Ovary (tissue), 9 donors: ENCODE results near the gene NPAS2. TPM values are rescaled to one million over a fixed set of nuclear protein-coding genes. Genes with fewer than 3 reads are reported as not detected.

Experiments used
- DNase-seq, 5 donors: peaks; one replicate each; pipeline ENCODE4 v3.0.0-alpha.2; 2019 to 2020
- H3K27ac ChIP-seq, 2 donors: fragments of 200-600 bp; one replicate each; pipeline versions ENCODE4 v1.5.1 to v1.8.0; 2019 to 2022
- H3K27me3 ChIP-seq: fragments of 200-600 bp; one replicate; pipeline ENCODE4 v1.8.0; 2022
- H3K36me3 ChIP-seq: fragments of 200-600 bp; sonication (generic); one replicate; pipeline ENCODE4 v1.5.1; 2019
- H3K4me1 ChIP-seq: one replicate; pipeline ENCODE4 v1.8.1; 2013; ENCODE audit warnings: mild to moderate bottlenecking, moderate library complexity; ENCODE audit not compliant: insufficient read depth
- H3K4me3 ChIP-seq: fragments of 200-600 bp; sonication (generic); one replicate; pipeline ENCODE4 v1.5.1; 2017
- H3K9me3 ChIP-seq, 2 donors: fragments of 200-600 bp in 1 of 2; sonication (generic) in 1 of 2; one replicate each; pipeline versions ENCODE4 v1.5.1 to v1.8.1; 2013 to 2019; ENCODE audit warnings: mild to moderate bottlenecking in 1 of 2, moderate library complexity in 1 of 2
- CTCF ChIP-seq, 3 donors: fragments of 450-650 bp in 2 of 3; fragments of 200-600 bp in 1 of 3; IDR thresholded peaks; one replicate each; pipeline versions ENCODE4 v1.5.1 to v1.8.0; 2016 to 2022; ENCODE audit warnings: antibody characterized with exemption in 3 of 3, mild to moderate bottlenecking in 1 of 3
- EP300 ChIP-seq: sonication (generic); formaldehyde crosslinking; IDR thresholded peaks from one replicate; pipeline ENCODE4 v1.6.1; 2017; ENCODE audit warnings: antibody characterized with exemption
- POLR2A ChIP-seq: fragments of 450-650 bp; IDR thresholded peaks from one replicate; pipeline ENCODE4 v1.6.1; 2017; ENCODE audit warnings: antibody characterized with exemption, mild to moderate bottlenecking, moderate library complexity
- WGBS, 3 donors: extraction: QIAGEN DNeasy Blood & Tissue Kit in 1 of 3; methylation state at CpG; one replicate each; pipeline versions ENCODE4 v1.1.5 to v1.1.7; 2013 to 2017; 5-methylcytosine and 5-hydroxymethylcytosine counted together
- intact Hi-C, 4 donors: fragments of 100-400 bp; cut with DNase I; formaldehyde crosslinking; loops; one replicate each; pipeline versions ENCODE4 v1.11.0 to v1.15.1; 2022 to 2023
- polyA plus RNA-seq, 2 donors: library from polyadenylated mRNA; stranded (reverse); fragments of 200-250 nt in 1 of 2; fragments of 350-450 nt in 1 of 2; fragmentation: Illumina TruSeq in 1 of 2; extraction: RNeasy Lipid Tissue Mini Kit (QIAGEN cat#74804) in 1 of 2; gene quantifications; one replicate each; pipeline ENCODE4 v1.2.3, GENCODE V29; 2013 to 2014
- total RNA-seq, 7 donors: library from RNA; depleted of rRNA in 2 of 7; stranded (reverse); fragments of >200 nt in 2 of 7; fragmentation: NEBNext Ultra II Directional in 3 of 7; extraction: Animal tissue kit (Norgen Biotek cat#: 25700) in 3 of 7; gene quantifications; one replicate each; pipeline versions ENCODE4 v1.1.0 to v1.2.4, GENCODE V29; 2016 to 2023
- donor health status: DM: no; HTN: no; CAD: no; lungs with moderate emphysema.
- donor health status: DM: no; HTN: no; CAD: no.
- donor health status: Bipolar disorder and iron deficiency.
- donor health status: DM: yes; HTN: yes; CAD: no.
- donor health status: DM: no; HTN: no; CAD: no.
- donor health status: DM: yes; HTN: yes; CAD: no.

Gene NPAS2
- total and polyA plus RNA-seq, 9 donors: 1.6 to 20.6 (median 7.3) TPM

DNA sequence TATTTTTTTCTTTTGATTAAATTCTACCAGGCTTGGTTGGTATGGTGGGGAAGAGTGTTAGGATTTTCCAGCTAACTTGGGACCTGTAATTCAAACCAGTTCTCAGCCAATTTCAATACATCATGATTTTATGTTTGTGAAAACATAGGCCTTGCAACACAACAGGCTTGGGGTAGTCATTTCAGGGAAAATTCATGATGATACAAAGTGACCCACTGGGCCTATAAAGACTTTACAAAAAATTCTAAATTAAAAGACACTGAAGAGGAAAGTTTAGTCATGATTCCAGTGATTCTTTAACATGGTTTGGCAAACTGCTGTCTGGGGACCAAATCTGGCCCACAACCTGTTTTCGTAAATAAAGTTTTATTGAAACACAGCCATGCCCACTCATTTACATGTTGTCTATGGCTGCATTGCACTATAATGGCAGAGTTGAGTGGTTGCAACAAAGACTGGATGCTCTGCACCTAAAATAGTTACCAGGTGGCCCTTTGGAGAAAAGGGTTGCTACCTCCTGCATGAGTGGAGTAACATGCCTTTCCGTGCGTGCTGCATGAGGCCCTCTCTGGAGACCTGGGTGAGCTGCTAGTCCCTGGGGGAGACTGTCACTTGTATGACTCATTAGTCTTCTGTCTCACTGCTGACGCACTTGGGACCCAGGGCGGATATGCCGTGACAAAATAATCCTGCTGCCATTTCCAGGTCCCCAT lies 73.6 kb downstream of the NPAS2 start:
- WGBS, 3 donors: 94 to 96% (median 94%) methylated on average over 6 of the region's 6 CpGs

GRCh38 chr2:100894105-100894795 lies 74.3 kb downstream of the NPAS2 start:
- H3K27ac ChIP-seq: no peak overlapping the region
- intact Hi-C loops: no loop called here
- WGBS, 3 donors: 76 to 90% (median 88%) methylated on average over 5 of the region's 5 CpGs
- no peak for DNase-seq
- H3K36me3 ChIP-seq: no peaks in the 10 kb centered on the region
- H3K9me3 ChIP-seq: no peaks in the 10 kb centered on the region
- H3K27me3 ChIP-seq: no peaks in the 10 kb centered on the region
- TF ChIP-seq POLR2A (no peak), CTCF (IDR thresholded peaks at IDR 0.05) (no peak), EP300 (no peak)
- no peak overlapping the region for H3K4me3 ChIP-seq
- no peaks in the 10 kb centered on the region for H3K4me1 ChIP-seq

More for the DNA sequence above, 73.6 kb downstream of the NPAS2 start:
- no peaks in the 10 kb centered on the region for H3K4me1 ChIP-seq
- no peaks in the 10 kb centered on the region for H3K27me3 ChIP-seq
- no peak for TF ChIP-seq EP300
- no peak for TF ChIP-seq CTCF (IDR thresholded peaks at IDR 0.05)
- no peak for TF ChIP-seq POLR2A
- no peak for DNase-seq
- no peak overlapping the region for H3K4me3 ChIP-seq
- H3K36me3 ChIP-seq: no peaks in the 10 kb centered on the region
- intact Hi-C loops: no loop called here
- H3K9me3 ChIP-seq: no peaks in the 10 kb centered on the region
- H3K27ac ChIP-seq: no peak overlapping the region

DNA sequence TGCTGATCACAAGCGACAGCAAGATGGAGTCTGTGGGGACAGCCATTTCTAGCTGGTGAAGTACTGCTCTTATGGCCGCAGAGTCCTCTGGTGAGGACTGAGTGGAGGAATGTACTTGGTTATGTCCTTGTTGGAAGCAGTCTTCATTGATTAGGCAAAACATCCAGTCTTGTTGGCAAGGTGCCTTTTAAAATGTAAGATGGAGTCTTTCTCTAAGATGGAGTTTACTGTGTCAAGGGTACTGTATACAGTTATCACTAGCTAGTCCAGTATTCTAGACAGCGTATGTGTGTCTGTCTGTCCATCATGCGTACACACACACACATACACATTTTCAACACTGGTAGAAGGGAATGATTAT lies 74.8 kb downstream of the NPAS2 start:
- Histone ChIP-seq H3K27ac (no peak overlapping the region), H3K4me1 (no peaks in the 10 kb centered on the region)
- WGBS, 3 donors: 92 to 98% (median 98%) methylated on average over 4 of the region's 4 CpGs

GRCh38 chr2:100895402-100895801 lies 75.5 kb downstream of the NPAS2 start:
- Histone ChIP-seq H3K27me3 (no peaks in the 10 kb centered on the region), H3K36me3 (no peaks in the 10 kb centered on the region), H3K4me1 (no peaks in the 10 kb centered on the region), H3K27ac (no peak overlapping the region), H3K9me3 (no peaks in the 10 kb centered on the region), H3K4me3 (no peak overlapping the region)
- intact Hi-C loops: no loop called here
- DNase-seq: no peak
- TF ChIP-seq EP300: no peak
- TF ChIP-seq POLR2A: no peak
- 64 to 66% (median 64%) methylated on average over 3 of the region's 3 CpGs for WGBS, 3 donors

More for the DNA sequence above, 74.8 kb downstream of the NPAS2 start:
- TF ChIP-seq POLR2A (no peak), CTCF (IDR thresholded peaks at IDR 0.05) (no peak), EP300 (no peak)
- no peaks in the 10 kb centered on the region for H3K27me3 ChIP-seq
- H3K4me3 ChIP-seq: no peak overlapping the region
- H3K9me3 ChIP-seq: no peaks in the 10 kb centered on the region
- H3K36me3 ChIP-seq: no peaks in the 10 kb centered on the region
- no peak for DNase-seq
- intact Hi-C loops: no loop called here
